HG03558 (cell line): ENCODE measurements around the gene NUBPL.
"Not testable (repeated sequence)": the region's sequence is repeated elsewhere in the genome, so short reads cannot be mapped to it uniquely, and the experiment has no call there.

Source experiments
- ATAC-seq: cut with Tn5 transposase; IDR thresholded peaks from one replicate; pipeline ENCODE4 v1.9.1; 2021; ENCODE audit warnings: moderate number of reproducible peaks; ENCODE audit not compliant: unreplicated experiment; ENCODE audit errors: extremely low read depth

The NUBPL gene

DNA sequence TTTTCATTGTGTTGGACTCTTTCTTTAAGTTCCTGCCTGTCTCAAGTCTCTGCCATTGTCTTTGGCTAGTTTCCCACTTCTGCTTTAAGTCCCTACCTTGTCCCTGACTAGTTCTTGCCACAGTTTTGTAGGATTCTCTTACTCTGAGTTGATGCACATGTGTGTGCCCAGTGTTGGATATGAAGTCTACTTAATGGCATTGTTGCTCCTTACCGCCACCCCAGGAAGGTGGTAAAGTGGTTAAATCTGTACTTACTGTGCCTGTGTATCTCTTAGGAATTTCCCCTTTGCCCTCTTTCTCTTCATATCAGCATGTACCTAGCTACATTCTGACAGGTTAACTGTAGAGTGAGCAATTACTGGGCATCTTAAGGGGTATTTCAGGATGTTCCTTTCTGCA lies 227.1 kb downstream of the NUBPL start:
- no peak for ATAC-seq

DNA sequence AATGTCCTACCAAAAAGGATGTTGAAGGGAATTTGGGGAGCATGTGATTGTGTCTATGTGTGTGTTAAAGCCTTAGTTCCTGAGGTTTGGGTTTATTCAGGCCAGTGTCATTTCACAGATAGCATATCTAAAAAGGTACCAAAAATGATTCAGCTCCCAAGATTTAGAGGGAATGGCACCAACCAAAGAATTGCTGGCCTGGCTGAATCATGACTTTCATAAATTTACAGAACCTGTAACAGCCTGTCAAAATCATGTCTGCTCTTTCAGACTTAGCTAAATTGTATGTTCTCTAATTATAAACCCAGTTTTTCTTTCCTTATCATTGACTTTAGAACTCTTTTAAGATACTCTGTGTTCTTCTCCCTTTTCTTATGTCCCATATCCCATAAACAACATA lies 231.5 kb downstream of the NUBPL start:
- ATAC-seq: no peak

DNA sequence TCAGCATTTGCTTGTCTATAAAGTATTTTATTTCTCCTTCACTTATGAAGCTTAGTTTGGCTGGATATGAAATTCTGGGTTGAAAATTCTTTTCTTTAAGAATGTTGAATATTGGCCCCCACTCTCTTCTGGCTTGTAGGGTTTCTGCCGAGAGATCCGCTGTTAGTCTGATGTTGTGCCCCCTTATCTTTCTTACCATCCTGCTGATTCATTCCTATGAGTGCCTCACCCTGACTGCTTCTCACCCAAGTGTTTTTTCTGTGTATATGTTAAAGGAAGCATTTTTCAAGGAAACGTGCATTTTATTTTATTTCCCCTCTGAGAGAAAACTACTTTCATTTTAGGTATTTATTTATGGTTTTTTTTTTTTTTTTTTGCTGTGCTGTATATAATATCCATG lies 236.7 kb downstream of the NUBPL start:
- not testable (repeated sequence) for ATAC-seq

DNA sequence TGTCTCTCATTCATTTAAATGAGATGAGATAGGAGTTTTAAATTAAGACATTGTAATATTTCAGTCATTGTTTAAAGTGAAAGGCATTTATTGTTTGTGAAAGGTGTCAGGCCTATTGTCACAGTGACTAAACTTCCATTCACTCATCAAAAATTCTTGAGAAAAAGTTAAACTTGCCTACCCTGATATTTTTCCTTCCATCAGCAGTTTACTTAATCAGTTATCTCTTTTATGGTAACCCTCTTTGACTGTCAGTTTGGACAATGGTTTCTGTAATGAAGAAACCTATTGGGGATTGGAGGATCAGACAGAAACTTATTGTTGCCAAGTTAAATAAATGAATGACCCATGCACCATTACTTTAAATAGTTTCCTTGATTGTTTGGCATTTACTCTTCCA lies 241.6 kb downstream of the NUBPL start:
- no peak for ATAC-seq

DNA sequence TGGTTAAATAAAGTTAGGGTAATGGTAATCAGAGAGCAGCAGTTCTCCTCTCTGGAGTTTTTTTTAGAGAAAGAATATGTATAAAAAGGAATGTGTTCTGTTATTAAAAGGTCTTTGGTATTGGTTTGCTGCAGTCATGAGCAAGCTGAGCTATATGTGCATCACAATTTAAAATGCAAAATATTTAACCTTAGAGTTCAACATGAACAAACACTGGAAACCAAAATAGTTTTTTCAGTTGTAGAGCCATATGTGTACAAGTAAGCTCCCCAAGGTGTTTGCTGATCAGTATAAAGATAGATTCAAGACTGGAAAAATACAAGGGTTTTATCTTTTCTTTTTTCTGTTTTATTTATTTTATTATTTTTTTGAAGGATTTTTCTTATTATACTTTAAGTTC lies 245.0 kb downstream of the NUBPL start:
- ATAC-seq: no peak

DNA sequence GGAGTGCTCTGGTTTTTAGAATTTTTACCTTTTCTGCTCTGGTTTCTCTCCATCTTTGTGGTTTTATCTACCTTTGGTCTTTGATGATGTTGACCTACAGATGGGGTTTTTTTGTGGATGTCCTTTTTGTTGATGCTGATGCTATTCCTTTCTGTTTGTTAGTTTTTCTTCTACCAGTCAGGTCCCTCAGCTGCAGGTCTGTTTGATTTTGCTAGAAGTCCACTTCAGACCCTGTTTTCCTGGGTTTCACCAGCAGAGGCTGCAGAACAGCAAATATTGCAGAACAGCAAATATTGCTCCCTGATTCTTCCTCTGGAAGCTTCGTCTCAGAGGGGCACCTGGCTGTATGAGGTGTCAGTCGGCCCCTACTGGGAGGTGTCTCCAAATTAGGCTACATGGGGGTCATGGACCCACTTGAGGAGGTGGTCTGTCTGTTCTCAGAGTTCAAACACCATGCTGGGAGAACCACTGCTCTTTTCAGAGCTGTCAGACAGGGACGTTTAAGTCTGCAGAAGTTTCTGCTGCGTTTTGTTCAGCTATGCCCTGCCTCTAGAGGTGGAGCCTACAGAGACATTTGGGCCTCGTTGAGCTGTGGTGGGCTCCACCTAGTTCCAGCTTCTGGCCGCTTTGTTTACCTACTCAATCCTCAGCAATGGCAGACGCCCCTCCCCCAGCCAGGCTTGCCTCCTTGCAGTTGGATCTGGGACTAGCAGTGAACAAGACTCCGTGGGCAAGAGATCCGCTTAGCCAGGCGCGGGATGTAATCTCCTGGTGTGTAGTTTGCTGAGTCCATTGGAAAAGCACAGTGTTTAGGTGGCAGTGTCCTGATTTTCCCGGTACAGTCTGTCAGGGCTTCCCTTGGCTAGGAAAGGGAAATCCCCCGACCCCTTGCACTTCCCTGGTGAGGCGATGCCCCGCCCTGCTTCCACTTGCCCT lies 250.8 kb downstream of the NUBPL start:
- not testable (repeated sequence) for ATAC-seq

DNA sequence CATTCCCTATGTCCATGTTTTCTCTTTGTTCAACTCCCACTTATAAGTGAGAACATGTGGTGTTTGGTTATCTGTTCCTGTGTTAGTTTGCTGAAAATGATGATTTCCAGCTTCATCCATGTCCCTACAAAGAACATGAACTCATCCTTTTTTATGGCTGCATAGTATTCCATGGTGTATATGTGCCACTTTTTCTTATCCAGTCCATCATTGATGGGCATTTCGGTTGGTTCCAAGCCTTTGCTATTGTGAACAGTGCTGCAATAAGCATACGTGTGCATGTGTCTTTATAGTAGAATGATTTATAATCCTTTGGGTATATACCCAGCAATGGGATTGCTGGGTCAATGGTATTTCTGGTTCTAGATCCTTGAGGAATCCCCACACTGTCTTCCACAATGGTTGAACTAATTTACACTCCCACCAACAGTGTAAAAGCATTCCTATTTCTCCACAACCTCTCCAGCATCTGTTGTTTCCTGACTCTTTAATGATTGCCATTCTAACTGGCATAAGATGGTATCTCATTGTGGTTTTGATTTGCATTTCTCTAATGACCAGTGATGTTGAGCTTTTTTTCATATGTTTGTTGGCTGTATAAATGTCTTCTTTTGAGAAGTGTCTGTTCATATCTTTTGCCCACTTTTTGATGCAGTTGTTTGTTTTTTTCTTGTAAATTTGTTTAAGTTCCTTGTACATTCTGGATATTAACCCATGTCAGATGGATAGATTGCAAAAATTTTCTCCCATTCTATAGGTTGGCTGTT lies 252.7 kb downstream of the NUBPL start:
- ATAC-seq: not testable (repeated sequence)

DNA sequence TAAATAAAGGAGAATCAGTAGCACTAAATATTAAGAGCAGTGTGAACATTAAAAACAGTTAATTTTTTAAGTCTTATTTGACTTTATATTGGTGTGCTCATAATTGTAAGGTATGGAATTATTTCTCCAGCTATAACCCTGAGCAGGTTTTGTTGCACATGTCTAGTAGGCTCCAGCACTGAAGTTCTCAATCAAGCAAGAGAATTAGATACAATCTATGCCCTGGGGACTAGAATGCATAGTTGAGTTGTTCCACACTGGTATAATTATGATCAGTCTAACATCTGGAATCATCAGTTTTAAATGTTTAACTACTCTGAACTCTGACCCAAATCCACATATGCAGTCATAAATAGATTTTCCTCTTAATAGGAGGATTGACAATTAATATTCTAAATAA lies 258.1 kb downstream of the NUBPL start:
- ATAC-seq: no peak

DNA sequence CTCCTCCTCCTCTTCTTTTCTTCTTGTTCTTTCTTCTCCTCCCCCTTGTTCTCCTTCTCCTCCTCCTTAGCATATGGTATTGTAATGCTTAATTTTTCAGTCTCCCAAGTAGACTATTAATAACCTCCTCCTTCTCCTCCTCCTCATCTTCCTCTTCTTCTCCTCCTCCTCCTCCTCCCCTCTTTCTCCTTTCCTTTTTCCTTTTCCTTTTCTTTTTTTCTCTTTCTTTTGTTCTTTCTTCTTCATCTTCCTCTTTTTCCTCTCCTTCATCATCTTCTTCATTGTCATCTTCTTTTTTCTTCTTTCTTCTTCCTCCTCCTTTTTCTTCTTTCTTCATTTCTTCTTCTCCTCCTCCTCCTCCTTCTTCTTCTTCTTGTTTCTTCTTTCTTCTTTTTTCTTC lies 264.3 kb downstream of the NUBPL start:
- no peak for ATAC-seq

DNA sequence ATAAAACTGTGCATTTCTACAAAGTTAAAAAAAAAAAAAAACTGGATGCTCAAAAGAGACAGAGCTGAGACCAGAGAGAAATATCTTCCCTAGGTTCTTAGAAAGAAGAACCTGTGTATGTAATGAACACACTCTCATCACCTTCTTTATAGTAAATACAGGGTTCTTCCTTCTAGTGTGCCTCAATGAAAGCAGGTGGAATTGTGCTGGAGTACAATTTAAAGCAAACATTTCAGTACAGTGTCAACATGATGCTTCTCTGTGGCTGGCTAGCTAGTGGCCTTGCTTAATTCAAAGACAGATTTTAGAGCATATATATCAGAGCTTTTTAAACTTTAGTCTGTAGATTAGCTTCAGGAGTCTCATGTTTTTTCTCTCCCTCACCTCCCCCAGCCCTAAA lies 266.1 kb downstream of the NUBPL start:
- no peak for ATAC-seq

DNA sequence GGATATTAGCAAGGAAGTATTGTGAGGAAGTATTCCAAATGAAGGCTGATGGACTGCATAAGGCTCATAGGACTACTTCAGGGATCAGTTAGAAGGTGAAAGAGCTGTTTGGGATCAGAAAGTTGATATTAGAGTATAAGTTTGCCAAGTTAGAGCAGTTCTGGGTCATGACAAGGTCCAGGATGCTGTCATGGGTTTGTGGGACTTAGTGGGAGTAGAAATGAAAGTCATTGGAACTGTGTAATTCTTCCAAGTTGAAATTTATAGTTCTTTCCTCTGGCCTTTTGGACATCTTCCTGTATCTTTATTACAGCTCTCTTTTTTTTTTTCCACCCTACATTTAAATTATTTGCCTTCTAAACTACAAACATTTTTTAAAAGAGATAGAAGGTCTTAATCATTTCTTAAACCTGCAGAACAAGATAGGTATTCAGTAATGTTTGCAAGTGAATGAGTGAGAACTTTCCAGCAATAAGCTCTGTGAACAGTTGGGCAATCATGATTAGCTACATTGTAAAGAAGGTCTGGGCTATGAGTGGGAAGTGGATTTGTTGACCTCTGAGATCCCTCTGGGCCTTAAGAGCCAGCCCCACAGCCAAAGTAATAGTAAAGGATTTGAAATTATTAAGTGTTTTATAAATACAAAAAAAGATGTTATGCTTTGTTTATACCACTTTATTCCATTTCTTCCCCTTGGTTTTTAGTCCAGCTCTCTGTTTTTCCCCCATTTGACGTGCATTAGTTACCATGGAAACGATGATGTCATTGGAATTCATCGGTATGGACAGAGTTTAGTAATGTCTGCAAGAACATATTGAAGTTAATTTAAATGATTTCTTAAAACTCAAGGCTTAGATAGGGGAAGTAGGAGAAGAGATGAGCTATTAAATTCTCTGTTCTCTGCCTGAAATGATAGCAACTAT lies 268.0 kb downstream of the NUBPL start:
- no peak for ATAC-seq

DNA sequence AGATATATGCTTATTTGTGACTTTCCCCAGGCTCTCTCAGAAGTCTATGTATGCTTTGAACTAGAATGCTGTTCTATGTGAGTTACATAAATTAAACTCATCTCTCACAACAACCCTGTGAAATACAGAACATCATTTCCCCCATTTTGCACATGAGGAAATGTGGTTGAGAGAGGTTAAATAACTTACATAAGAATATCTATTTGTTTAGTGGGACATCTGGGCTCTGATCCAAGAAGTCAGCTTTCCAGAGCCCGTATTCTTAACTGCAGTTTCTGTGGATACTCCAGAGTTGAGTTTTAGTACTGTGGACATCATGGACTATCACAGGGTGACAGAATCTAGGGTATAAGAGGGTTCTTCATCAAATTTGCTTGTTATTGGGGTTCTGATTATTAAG lies 273.4 kb downstream of the NUBPL start:
- no peak for ATAC-seq

DNA sequence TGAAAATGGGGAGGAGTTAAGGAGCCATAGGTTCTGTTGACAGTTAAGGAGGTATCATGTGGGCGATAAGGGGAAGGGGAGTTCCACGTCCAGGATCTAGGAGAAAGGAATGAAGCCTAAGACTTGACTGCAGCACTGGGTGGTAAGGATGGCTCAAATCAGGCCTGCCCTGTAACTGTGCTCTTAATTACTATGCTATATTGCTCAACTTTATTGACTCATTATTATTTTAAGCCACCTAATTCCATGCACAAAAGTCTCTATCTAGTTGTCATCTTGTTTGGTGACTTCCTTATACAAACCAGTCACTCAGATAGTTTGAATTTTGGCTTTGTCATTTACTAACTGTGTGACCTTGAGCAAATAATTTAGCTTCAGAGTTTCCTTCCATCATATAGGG lies 273.8 kb downstream of the NUBPL start:
- ATAC-seq: no peak

DNA sequence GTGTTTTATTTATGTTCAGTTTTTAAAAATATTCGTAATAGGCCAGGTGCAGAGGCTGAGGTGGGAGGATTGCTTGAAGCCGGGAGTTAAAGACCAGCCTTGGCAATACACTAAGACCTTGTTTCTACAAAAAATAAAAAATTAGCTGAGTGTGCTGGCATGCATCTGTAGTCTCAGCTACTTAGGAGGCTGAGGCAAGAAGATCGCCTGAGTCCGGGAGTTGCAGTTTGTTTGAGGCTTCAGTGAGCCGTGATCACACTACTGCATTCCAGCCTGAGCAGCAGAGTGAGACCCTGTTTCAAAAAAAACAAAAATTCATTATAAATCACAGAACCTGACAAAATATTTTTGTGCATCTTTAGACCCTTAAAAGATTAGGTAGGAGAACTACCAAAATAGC lies 275.8 kb downstream of the NUBPL start:
- no peak for ATAC-seq

DNA sequence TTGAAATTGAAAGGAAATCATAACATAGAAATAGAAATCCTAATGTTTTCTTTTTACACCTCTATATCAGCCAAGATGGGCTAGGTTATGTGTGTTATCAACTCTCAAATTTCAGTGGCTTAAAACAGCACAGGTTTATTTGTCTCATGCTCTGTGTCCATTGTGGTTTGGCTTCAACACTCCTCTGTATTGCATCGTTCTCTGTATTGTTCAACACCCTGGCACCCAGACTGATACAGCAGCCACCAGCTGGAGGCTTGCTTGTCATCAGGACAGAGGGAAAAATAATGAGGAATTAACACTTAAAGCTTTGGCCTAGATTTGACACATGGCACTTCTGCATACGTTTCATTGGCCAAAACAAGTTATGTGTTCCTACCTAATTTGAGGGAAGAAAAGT lies 281.7 kb downstream of the NUBPL start:
- ATAC-seq: no peak

DNA sequence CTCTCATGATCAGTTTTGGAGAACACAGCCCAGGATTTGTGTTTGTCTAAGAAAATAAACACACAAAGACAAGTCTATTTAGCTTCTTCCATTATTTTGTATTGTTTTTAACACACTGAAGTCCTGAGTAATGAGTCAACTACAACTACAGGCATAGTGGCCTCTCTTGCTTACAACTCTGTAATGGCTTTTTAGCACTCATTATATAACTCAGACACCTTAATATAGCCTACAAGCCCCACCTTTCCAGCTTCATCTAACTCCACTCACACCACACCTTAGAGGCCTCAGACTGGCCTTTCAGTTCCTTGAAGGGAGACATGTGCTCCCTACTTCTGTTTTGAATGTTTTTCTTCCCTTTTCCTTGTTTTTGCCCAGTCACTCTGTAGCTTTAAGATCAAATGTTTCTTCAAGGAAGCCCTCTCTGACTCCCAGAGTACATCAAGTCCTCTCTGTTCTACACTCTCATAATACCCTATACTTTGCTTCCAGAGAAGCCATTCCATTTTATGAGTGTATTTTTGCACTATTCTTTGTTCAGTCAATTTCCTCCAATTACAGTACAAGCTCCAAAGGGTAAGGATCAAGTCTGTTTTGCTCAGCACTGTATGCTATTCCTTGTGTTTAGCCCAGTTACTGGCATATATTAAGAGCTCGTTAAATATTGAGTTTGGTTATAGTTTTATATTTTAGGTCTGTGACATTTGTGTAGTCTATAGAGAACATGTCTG lies 282.3 kb downstream of the NUBPL start:
- ATAC-seq: no peak

DNA sequence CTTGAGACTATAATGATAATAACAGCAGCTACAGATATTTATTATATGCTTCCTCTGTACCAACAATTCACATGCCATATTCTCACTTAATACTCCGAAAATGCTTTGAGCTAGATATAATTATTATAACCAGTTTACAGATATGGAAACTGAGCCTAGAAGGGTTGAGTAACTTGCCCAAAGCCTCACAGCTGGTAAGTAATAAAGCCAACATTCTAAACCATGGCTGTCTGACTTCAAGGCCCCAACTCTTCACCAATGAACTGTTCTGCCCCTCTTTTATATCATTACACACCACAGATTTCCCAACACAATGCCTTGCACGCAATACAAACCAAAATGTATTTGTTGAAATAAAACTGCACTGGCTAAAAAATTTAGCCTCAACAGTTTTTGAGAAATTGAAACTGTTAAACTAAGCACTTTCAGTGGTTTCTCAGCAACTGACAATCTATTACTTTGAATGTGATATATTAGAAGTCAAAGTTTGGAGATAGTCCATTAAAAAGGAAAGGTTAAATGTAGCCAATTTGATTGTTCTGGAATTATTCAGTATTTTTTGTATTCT lies 293.4 kb downstream of the NUBPL start:
- no peak for ATAC-seq

DNA sequence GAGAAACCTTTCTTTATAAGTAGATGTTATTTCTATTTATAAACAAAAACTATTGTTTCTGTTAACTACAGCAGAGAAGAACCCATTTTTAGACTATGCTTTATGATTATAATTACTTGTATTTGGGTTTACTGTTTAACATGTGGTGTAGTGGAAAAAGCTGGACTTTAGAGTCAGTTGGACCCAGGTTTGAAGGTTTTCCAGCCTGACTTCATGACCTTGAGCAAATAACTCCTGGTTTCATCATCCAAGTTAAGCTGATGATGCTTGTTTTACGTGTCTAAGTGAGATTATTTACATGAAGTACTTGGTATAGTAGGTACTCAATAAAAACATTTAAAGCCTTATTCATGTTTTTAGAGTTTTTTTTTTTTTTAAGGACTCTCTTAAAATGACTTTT lies 294.1 kb downstream of the NUBPL start:
- ATAC-seq: no peak

DNA sequence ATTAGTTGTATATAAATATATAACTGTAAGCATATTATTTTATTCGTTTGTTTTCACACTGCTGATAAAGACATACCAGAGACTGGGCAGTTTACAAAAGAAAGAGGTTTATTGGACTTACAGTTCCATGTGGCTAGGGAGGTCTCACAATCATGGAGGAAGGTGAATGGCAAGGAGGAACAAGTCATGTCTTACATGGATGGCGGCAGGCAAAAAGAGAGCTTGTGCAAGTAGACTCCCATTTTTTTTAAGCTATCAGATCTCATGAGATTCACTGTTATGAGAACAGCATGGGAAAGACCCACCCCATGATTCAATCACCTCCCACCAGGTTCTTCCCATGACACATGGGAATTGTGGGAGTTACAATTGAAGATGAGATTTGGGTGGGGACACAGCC lies 294.8 kb downstream of the NUBPL start:
- not testable (repeated sequence) for ATAC-seq
